ENCODE measurements around the gene FARP1.

Gene FARP1

DNA sequence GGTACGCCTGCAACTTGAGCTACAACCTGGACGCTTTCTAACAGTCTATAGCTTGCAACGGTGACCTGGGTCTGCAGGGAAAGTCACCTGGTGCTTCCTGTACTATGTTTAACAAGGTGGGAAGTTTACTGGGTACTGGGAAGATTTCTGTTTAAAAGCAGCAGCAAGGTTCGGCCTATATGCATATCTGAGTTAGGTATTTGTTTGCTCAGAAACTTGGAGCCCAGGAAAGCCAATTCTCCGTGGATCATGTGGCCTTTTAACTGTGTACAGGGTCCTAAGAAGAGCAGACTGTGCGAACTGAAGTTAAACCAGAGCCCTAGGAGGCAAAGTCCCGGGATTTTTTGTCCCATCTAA, 330.9 kb downstream of the FARP1 start:
- DNase-seq, result no peak

DNA sequence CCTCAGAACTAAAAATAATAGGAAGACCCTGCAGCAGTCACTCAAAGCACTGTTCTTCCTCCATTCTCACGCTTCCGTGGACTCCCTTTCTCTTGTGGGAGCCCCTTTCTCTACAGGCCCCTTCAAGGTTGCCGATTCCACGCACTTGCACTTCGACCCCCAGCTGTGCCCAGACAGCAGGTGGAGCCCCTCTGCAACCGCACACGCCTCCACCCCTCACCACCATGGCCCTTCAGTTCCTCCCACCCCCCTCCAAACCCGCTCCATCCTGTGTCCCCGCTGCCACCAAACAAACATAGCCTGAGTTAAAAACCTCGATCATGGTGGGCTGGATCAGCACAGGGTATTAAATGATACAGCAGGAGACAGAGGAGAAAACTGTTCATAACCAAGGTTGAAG, 331.4 kb downstream of the FARP1 start:
- no peak for DNase-seq

DNA sequence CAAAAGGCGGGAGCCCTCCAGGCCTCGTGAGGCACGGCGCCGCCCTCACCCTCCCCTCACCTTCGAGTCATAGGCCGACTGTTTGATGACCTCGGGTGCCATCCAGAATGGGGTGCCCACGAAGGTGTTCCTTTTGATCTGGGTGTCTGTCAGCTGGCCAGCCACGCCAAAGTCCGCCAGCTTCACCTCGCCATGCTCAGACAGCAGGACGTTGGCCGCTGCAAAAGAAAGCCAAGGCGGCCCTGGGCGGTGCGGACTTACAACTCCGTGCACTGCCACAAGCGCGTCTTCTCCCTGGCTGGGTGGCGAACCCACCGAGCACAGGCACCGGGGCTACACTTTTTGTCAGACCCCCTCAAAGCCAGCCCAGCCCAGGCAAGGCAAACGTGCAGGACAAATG, 331.9 kb downstream of the FARP1 start:
- no peak for DNase-seq

DNA sequence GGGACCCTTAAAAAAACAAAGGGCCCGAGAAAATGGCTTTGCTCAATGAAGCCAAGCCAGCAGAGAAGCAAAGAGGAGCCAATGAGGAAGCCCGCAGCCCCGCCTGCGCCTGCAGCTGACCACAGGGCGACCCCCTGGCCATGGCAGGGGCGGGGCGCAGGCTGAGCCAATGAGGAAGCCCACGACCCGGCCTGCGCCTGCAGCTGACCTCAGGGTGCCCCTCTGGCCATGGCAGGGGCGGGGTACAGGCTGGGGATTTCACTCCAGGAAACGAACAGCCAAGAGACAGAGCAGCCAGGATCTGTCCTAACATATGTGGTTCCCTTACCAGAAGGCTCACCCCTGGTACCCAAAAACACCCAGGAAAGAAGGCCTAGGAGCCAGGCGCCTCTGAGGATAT, 332.6 kb downstream of the FARP1 start:
- no peak for DNase-seq

DNA sequence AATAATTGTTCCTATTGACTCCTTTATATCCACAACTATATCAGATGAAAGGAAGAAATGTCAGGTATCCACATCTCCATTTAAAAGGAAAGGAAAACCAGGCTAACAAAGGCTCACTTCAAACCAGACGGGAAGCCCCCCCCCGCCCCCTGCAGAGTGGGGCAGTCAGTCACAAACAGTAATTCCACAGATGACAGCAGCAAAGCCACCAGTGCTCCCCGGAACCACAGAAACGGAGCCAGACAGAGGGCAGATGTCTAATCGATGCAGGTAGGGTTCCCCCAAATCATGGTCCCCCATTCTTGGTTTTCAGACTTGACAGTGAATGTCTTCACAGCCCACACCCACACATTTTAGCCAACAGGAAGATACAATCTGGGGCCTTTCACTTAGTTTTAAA, 333.2 kb downstream of the FARP1 start:
- peak in 1 of 2 experiments; percentile 41 for DNase-seq

DNA sequence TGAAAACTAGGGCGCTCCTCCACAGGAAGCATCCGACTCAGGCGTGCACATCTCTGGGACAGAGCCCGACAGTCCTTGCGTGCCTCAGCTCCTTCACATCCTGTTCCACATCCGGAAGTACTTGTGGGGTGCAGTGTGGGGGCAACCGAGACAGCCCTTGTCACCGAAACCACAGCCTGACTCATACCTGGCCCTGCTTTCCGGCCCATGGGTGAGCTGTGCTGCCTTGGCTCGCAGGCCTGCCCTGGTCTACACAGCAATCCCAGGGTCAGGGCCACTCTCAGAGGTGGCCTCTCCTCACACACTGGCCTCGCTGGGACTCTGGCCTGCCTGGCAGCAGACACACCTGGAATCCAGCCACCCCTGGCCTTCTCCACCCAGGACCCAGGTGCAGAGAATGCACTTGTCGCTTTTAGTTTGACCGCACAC, 333.7 kb downstream of the FARP1 start:
- peak; percentile 87 to 90 for DNase-seq

DNA sequence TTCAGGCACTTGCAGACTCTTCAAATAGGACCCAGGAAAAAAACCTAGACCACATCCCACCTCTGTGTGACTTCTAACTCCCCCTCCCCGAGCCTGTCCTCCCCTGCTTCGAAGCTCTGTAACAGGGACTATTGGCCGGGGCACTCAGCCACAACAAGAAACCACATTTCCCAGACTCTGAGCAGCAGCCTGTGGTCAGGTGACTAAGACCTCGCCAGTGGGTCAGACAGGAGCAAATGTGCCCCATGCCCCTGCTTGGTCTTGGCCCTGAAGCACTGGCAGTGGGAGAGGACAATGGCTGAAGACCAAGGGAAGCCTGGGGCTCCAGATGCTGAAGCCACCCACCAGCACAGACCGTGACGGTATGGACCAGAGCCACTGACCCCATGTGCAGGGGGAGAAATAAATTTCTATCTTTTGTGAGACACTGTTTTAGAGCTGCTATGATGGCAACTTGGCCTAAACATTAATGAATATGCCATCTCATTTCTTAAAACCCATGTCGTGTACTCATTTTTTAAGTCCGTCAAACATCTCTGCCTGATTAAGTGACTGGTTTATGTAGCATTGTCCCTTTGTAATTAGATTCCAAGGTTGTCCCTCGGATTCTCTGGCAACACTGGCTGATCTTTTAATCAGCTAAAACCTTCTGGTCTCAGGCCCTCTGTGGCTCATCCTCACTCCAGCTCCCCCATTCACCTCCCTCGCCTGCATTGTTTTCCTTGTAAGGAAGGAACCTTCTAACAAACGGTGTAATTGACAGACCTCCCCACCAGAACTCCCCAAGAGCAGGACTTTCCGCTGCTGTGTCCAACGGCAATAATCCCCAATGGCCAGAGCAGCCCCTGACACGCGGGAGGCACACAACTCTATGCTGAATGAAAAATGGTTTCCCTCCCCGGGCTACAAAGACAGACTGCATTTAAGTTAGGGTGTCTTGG, 335.6 kb downstream of the FARP1 start:
- peak; percentile 9 to 33 for DNase-seq

DNA sequence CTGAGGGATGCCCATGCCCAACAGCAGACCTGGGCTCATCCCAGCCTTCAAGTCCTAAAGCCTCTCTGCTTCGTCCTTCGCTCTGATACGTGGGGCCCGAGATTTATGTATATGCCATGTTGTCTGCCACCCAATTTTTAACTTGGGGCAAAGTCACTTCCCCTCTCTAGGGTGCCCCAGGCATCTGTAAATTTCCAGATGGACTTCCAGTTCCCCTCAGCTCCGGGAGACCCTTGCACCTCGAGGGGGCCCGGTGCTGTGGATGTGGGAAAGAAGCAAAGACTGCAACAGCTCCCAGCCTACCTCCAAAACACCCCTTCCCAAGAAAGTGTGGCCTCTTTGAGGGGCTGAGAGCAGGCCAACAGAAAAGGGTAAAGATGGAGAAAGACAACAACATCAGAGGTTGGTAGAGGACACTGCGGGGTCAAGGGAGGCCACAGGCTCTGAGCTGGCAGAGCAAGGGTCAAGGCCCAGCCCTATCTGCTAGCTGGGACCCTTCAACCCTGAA, 336.7 kb downstream of the FARP1 start:
- no peak for DNase-seq

DNA sequence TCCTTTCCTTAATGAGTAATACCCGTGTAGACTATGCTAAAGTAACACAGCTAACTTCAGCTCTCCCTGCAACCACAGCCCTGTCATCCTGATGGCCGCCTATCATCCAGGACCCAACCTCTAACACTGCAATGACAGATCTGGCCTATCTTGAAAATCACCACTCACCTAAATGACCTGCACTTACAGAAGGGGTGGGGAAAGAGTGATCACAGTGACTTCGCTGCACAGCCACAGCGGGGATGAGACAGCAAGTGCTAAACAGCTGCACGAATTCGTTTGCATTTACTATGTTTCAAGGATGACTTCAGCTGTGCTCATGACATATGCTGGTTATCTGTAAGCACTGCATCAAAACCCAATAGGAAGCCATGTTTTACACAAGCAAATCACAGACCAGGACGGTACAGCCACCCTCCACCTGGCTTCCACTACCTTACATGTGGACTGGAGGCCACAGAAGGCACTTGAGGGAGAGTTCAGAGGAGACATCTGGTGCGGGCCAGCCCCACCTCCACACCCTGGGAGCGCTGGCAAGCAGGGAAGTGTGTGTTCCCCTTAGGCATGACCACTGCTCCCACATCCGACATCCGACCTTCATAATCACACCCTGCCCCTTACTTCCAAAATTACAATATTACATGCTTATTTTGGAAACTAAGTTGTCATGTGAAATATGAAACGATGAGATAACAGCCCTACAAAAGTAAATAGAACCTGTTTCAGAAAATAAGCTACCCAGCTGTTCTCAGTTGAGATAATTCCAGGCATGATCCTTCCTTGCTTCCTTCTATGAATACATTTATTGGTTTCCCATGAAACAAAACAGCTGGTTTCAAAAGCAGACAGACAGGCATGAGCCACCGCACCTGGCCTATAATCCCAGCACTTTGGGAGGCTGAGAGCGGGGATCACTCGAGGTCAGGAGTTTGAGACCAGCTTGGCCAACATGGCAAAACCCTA, 338.3 kb downstream of the FARP1 start:
- DNase-seq, result no peak

DNA sequence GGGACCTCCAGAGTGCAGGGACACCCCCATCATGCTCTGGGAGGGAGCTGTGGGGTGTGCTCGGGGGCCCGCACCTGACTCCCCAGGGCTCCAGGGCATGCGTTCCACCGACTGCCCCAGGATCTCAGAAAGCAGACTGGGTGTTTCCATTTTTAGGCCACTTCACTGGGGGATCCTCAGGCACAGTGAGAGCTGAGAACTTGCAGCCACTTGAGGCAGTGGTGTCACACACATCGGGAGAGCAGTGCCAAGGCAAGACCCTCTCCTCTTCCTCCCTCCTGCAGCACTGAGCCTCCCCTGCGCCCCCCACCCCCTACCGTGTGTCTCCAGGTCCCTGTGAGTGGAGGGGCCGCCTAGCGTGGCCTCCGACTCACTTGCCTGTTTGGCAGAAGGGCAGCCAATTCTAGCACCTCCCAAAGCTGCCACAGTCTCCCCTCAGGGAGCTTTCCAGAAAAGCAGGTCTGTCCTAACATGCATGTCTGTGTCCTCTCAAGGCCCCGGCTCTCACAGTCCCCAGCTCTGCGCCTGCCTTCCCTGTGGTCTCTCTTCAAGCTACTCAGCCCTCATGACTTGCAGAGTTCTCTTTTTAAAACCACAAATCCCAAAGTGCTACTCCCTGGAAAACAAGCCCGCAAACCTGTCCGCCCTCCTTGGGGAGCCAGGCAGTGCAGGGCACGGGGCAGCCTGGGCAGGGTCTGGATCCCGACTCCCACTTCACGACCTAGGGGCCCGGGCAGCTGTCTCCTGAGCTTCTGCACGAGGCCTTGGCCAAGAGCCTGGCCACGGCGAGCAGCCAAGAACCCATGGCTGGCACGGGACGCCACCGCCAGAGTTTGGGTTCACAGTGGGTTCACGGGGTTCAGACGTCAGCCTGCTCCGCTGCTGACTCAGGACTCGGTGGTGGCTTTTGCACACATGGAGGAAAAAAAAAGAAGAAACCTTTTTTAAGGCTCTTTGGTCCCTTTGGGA, 339.9 kb downstream of the FARP1 start:
- DNase-seq, result no peak

DNA sequence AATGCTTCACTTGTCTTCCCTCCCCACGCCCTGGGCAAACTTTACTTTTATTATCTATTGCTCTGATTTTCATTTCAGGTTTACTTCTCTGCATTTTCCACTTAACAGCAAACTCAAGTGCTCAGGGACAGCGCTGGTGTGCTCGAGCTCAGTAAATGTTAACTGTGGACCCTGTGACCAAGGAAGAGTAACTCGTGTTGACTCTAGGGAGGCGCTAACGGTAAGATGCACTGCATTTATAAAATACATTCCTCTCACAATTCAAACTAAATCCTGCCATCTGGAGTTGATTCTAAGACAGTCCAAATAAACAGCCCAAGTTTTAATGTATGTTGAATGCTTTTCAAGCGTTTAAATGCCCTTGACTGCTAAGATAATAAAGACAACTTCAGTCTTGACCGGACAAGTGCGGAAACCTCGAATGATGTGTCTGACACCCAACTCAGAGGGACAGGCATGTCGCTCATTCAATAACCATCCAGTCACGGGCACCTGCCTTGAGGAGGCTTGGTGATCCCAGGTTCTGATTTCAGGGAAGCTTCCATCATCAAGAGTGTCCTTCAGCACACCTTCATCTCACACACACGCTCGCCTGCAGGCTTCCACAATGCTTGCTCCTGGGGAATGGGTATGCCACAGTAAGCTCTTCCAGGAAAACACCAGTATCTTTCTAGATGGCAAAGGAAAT, 340.9 kb downstream of the FARP1 start:
- DNase-seq, result no peak

DNA sequence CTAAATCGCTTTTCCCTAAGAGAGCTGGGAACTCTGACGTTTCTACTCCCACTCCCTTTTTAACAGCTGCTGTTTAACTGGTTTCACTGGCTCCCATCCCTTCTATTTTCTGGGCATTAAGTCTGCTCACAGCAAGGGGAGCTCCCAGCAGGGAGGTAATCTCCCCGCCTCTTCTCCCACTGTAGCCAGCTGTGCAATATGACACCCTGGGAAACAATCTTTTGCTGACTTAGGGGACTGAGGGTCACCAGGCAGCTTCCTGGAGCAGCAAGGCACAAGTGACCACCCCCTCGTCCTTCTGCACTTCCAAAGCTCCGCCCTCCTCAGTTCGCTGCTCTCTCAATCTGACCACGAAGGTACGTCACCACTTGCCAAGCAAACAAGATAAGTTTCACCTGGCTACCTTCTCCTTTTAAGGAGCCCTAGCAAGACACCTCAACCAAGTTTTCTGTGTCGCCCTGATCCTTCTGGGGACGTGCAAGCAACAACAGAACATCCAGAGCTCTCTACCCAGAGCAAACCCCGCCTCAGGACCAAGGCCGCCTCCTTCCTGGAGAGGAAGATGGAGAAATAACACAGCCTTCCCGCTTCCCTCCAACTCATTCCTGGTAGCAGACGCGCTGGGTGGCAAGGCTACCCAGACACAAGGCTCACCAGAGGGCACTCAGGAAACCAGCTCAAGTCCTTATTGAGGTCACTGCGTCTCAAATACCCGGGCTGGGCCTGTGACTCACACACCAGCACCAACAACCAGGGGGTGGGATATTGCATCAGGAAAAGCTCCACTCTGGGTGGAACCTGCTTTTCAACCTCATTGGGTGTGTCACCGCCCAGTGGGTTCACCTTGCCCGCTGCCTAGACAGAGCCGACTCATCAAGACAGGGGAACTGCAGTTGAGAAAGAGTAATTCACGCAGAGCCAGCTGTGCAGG, 341.7 kb downstream of the FARP1 start:
- DNase-seq, result peak; percentile 61 to 67

DNA sequence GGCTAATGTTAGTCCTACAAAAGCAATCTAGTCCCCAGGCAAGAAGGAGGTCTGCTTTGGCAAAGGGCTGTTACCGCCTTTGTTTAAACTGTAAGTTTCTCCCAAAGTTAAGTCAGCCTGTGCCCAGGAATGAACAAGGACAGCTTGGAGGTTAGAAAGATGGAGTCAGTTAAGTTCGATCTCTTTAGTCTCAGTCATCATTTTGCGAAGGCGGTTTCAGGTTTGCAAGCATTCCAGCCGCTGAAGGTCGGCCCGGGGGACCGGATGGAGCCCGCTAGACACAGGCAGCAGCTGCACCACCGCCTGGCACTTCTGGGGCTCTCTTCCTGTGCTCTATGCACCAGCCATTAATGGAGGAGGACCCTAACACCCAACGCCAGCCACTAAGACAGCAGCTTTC, 342.7 kb downstream of the FARP1 start:
- DNase-seq, result no peak

DNA sequence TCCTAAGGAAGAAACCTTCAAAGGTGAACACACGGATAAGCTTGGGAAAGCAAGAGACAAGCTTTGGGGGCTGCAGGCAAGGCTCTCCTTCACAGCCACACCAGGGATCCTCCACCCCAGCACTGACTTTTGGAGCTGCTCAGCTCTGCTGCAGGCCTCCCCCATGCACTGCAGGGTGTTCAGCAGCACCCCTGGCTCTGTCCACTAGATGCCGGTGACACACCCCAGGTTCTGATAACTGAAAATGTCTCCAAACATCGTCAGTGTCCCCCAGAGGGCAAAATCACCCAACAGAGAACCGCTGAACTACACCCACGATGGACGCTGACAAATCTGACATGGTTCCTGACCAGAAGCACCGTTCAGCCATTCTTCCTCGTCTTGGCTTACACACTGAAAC, 343.5 kb downstream of the FARP1 start:
- DNase-seq, result no peak

DNA sequence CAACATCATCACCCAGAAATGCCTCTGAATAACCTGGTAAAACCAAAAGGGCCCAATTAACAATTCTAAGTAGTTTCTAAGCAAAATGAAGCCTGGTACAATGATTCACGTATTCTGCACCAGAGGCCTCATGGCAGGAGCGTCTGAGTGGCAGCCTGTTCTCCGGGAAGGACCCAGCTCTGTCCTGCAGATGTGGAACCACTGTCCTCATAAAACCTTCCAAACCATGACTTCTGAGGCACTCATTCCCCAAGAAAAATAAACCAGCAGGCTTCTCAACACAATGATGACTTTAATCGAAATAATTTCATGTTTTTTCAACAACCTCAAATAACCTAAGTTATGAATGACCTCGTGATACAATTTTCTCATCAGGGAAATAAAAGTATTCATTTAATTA, 344.1 kb downstream of the FARP1 start:
- DNase-seq, result no peak

DNA sequence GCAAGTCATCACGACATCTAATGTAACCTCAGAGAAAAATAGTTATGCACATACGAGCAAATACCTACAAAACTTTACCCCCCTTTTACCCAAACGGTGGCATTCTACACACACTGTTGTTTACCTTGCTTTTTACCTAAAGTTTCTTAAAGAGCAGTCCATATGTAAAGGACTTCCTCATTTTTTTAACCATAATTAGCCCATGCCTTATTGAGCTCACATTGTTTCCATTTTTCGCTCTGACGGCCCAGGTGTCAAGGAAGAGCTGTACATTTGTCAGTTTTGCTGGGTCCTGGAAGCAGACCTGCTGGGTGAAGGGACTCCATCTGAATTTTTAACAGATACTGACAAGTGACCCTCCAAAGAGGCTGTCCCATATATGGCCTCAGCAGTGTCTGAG, 344.6 kb downstream of the FARP1 start:
- DNase-seq, result peak in 1 of 2 experiments; percentile 5

DNA sequence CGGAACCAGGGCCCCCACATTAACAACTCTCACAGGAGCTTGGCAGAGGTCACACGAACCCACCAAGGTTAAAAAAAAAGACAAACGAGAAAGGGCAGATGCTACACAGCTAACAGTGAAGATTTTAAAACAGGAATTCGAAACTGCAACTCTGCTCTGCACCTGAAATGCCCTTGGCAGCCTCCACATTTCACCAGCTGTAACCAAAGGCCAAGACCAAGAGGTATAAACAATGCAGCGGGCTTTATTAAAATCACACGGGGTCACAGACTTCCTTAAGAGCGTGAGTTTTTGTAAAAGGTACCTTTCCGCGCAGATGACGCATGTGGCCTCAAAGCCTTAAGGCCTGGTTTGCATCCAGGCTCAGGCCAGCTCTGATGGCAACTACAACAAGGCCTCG, 345.8 kb downstream of the FARP1 start:
- no peak for DNase-seq

DNA sequence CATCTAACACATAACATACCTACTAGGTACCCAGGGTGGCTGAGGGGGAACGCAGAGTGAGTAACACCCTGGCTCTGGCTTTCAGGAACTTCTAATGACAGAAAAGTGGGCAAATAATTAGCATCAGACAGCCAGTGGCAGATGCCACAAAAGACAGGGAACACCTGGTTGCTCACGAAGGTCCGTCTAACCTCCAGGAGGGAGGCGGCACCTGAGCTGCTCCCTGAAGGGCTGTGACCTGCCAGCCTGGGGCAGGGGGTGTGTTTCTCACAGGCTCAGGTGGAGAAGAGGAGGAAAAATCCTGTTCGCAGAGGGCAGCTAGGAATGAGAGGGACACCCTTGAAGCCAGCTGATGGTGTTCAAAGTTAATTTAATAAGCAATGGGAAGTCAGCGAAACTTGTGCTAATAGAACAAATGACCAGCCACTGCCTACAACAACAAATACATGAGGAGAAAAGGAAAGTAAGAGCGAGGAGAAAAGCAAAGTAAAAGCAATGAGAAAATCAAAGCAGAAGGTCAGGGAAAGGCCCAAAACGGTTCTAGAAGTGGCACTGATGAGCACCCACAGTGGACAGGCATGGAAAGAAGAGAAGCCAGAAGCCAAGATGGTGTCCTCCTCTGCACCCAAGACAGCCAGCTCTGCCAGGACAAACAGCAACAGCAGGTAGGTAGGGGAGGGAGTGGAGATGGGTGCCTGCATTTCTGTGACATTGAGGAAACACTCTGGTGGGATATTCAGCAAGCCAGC, 346.7 kb downstream of the FARP1 start:
- DNase-seq, result no peak

DNA sequence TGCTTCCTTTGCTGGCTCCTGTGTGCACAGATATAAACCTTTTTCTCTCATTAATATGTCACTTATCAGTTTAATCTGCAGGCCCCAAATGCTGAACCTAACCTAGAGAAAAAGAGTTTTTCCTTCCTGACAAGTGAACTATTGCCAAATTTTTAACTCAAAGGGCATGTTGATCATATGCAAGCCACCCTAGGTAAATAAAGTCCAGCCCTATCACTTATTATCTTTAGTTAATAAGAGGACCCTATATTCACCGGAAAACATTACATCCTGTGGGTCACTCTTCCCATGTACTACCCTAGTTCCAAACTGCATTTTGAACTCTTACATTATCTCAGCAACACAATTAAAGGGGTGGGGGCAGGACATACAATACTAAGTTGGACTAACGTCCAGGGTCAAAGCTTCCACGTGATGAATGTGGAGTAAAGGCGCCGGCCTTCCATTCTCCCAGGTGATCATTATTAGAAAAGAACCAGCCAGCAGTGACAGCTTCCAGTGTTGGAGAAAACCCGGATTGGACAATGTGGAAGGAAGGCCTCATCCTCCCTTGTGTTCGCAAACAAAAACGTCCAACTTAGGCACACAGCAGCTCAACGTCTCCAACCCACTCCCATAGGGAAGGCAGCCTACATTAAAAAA, 347.4 kb downstream of the FARP1 start:
- DNase-seq, result no peak
